ENCODE results near the gene PPIL6.

- no peak for TF ChIP-seq ZFP30 (CRISPR knock-in tag; IDR thresholded peaks at IDR 0.05)
- TF ChIP-seq PATZ1 (CRISPR knock-in tag; IDR thresholded peaks at IDR 0.05; ENCODE audit: borderline replicate concordance), result no peak
- no peak for TF ChIP-seq ZNF565 (CRISPR knock-in tag; conservative IDR thresholded peaks at IDR 0.05; ENCODE audit: low read depth)
- no peak for TF ChIP-seq ZFP3 (CRISPR knock-in tag; IDR thresholded peaks at IDR 0.05)
- no peak for TF ChIP-seq ZC3H10 (CRISPR knock-in tag; IDR thresholded peaks at IDR 0.05)
- no peak for TF ChIP-seq RARB (CRISPR knock-in tag; IDR thresholded peaks at IDR 0.05)
- TF ChIP-seq CREB5 (CRISPR knock-in tag; IDR thresholded peaks at IDR 0.05; ENCODE audit: low read depth), result no peak
- no peak for TF ChIP-seq CSDC2 (CRISPR knock-in tag; IDR thresholded peaks at IDR 0.05)
- no peak for TF ChIP-seq CSRNP3 (CRISPR knock-in tag; IDR thresholded peaks at IDR 0.05)
- no peak for TF ChIP-seq BACH2 (CRISPR knock-in tag; IDR thresholded peaks at IDR 0.05; ENCODE audit: borderline replicate concordance)
- no peak for TF ChIP-seq PPARA (CRISPR knock-in tag; IDR thresholded peaks at IDR 0.05; ENCODE audit: borderline replicate concordance)
- TF ChIP-seq TSHZ2 (CRISPR knock-in tag; IDR thresholded peaks at IDR 0.05), result no peak
- no peak for TF ChIP-seq OSR1 (CRISPR knock-in tag; IDR thresholded peaks at IDR 0.05)
- TF ChIP-seq ESRRG (CRISPR knock-in tag; IDR thresholded peaks at IDR 0.05), result no peak
Measured at GRCh38 chr6:109406196-109406595, 34.2 kb downstream of the PPIL6 start.
